Prostate gland (tissue), 2 donors: ENCODE measurements around the gene RBM15B.

Experiments
- CTCF ChIP-seq, 4 experiments: fragments of 200-600 bp in 2 of 4; fragments of 450-650 bp in 2 of 4; sonication (generic) in 2 of 4; IDR thresholded peaks; 1 replicate in 3 of 4; 2 replicates in 1 of 4; pipeline ENCODE4 v1.5.1; 2016 to 2019; ENCODE audit warnings: antibody characterized with exemption in 4 of 4, mild to moderate bottlenecking in 2 of 4, moderate library complexity in 2 of 4
- POLR2A ChIP-seq: fragments of 450-650 bp; IDR thresholded peaks from one replicate; pipeline ENCODE4 v1.6.1; 2016; ENCODE audit warnings: antibody characterized with exemption, mild to moderate bottlenecking

GRCh38 chr3:51384726-51385473 lies 6.2 kb upstream of the RBM15B start, which contains the start of gene MANF:
- peak in 2 of 4 experiments; percentile 50 to 51 for TF ChIP-seq CTCF (IDR thresholded peaks at IDR 0.05)
- peak; percentile 89 for TF ChIP-seq POLR2A
